Suppressor macrophage treated with lipopolysaccharide for 1 hour (primary cell): Measurements from ENCODE around the gene SLC2A14.
"Not testable (repeated sequence)": the region's sequence is repeated elsewhere in the genome, so short reads cannot be mapped to it uniquely, and the experiment has no call there.

Experiments
- DNase-seq, 3 donors: peaks; one replicate each; pipeline ENCODE4 v3.0.0-alpha.2; 2020 to 2022

Gene SLC2A14

DNA sequence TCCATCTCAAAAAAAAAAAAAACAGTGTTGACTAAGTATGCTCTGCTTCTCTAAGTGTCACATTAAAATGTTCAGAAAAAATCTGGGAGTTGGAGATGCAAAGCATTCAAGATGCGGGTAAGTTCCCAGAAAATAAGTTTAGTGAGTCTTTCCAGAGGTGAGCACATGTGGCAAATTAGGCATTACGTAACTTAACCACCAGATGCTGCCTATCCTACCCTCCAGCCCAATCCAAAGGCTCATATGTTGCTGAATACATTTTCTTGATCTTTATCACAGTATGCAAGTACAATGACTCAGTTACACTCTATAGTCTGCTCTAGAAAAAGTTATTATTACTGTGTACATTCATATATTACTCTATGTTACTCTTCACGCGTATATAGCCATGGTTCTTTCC, 3.6 kb downstream of the SLC2A14 start:
- DNase-seq = no peak

DNA sequence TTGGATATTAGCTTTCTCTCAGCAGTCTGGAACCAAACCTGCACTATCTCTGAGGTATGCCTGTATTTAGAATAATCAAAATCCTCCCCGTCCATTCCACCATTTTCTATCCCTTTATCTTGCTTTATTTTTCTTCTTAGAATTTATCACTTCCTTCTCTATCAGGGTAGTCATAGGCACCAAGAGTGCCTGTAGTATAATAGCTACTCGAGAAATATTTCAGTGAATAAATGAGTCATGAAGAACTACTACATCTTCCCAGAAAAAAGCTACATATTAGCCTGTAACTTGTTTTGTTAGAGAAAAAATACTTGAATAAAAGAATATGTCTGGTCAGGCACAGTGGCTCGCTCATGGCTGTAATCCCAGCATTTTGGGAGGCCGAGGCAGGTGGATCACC, 4.3 kb downstream of the SLC2A14 start:
- no peak for DNase-seq

- DNase-seq = no peak
Measured at GRCh38 chr12:7864601-7865150, 8.0 kb downstream of the SLC2A14 start.

DNA sequence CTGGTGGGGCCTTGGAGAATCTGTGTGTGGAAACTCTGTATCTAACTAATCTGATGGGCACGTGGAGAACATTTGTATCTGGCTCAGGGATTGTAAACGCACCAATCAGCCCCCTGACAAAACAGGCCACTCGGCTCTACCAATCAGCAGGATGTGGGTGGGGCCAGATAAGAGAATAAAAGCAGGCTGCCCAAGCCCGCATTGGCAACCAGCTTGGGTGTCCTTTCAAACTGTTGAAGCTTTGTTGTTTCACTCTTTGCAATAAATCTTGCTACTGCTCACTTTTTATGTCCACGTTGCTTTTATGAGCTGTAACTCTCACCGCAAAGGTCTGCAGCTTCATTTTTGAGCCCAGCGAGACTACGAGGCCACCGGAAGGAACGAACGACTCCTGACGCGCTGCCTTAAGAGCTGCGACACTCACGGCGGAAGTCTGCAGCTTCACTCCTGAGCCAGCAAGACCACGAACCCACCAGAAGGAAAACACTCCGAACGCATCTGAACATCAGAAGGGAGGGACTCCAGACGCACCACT, 9.8 kb downstream of the SLC2A14 start:
- not testable (repeated sequence) for DNase-seq

DNA sequence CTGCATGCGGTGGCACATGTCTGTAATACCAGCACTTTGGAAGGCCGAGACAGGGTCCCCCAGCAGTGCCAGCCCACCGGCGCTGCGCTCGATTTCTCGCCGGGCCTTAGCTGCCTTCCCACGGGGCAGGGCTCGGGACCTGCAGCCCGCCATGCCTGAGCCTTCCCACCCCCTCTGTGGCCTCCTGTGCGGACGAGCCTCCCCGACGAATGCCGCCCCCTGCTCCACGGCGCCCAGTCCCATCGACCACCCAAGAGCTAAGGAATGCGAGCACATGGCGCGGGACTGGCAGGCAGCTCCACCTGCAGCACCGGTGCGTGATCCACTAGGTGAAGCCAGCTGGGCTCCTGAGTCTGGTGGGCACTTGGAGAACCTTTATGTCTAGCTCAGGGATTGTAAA, 10.4 kb downstream of the SLC2A14 start:
- DNase-seq = not testable (repeated sequence)

- DNase-seq = no peak
Measured at GRCh38 chr12:7859552-7859951, 13.2 kb downstream of the SLC2A14 start.

- no peak for DNase-seq
Measured at GRCh38 chr12:7857971-7858370, 14.7 kb downstream of the SLC2A14 start.

GRCh38 chr12:7856516-7856915, 16.2 kb downstream of the SLC2A14 start:
- no peak for DNase-seq

DNA sequence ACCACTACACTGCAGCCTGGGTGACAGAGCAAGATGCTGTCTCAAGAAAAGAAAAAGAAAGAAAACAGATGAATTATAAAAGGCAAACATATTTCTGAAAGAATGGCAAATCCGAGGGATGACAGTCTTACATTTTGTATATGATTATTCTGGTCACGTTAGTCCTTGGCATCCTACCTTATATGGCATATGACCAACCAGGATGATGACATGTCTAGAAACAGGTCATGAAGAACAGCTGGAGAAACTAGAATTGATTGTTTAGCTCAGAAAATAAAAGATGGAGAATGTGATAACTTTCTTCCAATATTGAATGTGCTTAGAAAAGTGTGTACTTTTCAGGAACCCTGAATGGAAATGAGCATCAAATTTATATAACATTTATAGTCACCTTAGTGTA, 19.2 kb downstream of the SLC2A14 start:
- no peak for DNase-seq

DNA sequence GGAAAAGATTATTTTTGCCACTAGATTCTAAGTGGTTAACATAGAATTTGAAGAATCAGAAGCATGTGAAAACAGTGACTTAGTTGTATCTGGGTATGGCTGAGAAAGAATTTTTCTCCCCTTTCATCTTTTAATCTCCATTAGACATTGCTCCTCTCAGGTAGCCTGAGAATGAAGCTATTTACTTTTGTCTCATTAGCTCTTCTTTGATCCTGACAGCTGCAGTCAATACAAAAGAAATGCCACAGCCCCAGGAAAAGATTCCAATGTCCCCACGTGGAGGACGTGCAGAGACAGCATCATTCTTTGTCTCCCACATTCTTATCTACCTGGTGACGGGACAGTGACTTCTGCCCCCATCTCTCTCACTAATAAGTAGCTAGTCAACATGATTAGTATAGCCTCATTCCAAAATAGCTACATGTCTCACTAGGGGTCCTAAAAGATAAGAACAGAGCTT, 21.1 kb downstream of the SLC2A14 start:
- DNase-seq = not testable (repeated sequence)

- DNase-seq = not testable (repeated sequence)
Measured at GRCh38 chr12:7850099-7850498, 22.6 kb downstream of the SLC2A14 start.

- not testable (repeated sequence) for DNase-seq
Measured at GRCh38 chr12:7848098-7848422, 24.7 kb downstream of the SLC2A14 start.

GRCh38 chr12:7847226-7848097, 25.3 kb downstream of the SLC2A14 start:
- DNase-seq = not testable (repeated sequence)

GRCh38 chr12:7844116-7844515, 28.6 kb downstream of the SLC2A14 start:
- no peak for DNase-seq

DNA sequence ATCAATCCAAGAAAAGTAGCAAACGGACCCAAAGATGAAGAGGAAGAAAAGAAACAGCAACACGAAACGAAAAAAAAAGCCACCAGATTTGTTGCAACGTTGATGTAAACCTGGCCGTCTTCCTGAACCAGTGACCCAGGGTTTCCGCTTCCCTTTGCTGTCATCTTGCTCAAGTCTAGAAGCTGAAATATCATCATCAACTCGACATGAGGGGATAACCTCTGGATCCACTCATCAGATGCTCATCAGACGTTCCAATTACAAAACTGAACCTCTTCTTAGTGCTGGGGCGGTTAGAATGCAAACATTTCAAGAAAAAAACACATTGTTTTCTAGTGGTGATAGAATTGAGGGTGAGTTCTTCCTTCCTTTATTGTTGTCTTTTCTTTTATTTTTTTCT, 29.1 kb downstream of the SLC2A14 start:
- DNase-seq = peak; percentile 32 to 73 (median 54)

GRCh38 chr12:7843149-7843548, 29.6 kb downstream of the SLC2A14 start:
- not testable (repeated sequence) for DNase-seq

GRCh38 chr12:7842444-7842843, 30.3 kb downstream of the SLC2A14 start:
- DNase-seq = peak in 2 of 3 donors; percentile 14 to 20

- not testable (repeated sequence) for DNase-seq
Measured at GRCh38 chr12:7839848-7840247, 32.9 kb downstream of the SLC2A14 start.

- DNase-seq = not testable (repeated sequence)
Measured at GRCh38 chr12:7839226-7839625, 33.5 kb downstream of the SLC2A14 start.

DNA sequence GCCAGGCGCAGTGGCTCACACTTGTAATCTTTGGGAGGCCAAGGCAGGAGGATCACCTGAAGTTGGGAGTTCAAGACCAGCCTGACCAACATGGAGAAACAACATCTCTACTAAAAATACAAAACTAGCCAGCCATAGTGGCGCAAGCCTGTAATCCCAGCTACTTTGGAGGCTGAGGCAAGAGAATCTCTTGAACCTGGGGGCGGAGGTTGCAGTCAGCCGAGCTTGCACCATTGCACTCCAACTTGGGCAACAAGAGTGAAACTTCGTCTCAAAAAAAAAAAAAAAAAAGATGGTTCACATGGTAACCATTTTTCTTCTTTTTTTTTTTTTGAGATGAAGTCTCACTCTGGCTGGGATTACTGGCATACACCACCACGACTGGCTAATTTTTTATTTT, 35.3 kb downstream of the SLC2A14 start:
- peak; percentile 69 to 83 (median 79) for DNase-seq

DNA sequence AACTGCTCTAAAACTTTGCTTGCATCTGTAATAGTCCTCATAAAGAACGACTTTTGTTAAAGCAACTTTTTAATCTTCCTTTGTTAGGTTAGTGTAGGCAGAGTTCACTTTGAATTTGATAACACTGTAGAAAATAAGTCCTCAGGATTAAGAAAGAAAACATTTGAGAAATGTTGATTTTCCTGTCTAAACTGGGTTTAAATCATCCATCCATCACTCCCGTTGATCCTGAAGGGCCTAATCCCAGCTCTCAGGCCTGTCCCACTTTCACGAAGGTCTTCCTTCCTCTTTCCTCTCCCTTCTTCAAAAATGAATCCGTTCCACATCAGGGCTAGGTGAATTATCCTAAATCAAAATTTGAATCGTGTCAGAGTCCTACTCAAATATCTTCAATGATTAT, 36.9 kb downstream of the SLC2A14 start:
- no peak for DNase-seq

- DNase-seq = no peak
Measured at GRCh38 chr12:7835116-7835515, 37.6 kb downstream of the SLC2A14 start.

GRCh38 chr12:7834701-7835100, 38.0 kb downstream of the SLC2A14 start:
- peak in 1 of 3 donors; percentile 6 for DNase-seq

DNA sequence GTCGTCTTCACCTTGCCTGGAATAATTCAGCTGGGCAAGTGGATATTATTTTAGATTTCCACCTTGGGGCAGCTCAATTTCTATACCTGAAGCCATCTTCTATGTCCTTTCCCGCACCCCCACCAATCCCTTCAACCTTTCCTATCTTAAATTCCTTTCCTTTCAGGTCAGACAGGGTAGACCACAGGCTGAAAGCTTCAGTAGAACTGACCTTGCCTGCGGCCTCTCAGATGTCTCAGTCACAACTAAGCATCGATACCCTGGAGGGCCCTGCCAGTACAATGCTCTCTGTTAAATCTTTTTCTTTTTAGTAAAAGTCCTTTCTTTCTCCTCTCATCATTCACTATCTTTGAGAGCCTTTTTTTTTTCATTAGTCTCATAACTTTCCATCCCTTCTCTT, 38.9 kb downstream of the SLC2A14 start:
- DNase-seq = no peak
